GM13977 (cell line): ENCODE data around the gene DIAPH1.

Source experiments
- DNase-seq: peaks from one replicate; pipeline ENCODE4 v3.0.0; 2012; ENCODE audit warnings: low spot score
- CTCF ChIP-seq: IDR thresholded peaks from 2 replicates; pipeline ENCODE4 v1.5.1; 2012; ENCODE audit warnings: mild to moderate bottlenecking, control low read depth; ENCODE audit not compliant: insufficient read depth; ENCODE audit errors: extremely low read depth, missing control alignments
- in situ Hi-C: fragments of 300-500 bp; cut with MboI; formaldehyde crosslinking; loops from one replicate; pipeline ENCODE4 v1.12.0; 2022; ENCODE audit warnings: low sequenced_read_pairs, low pct_unique_long_range_greater_than_20kb, mixed read lengths, inconsistent platforms; ENCODE audit not compliant: unreplicated experiment

Gene DIAPH1

GRCh38 chr5:141605523-141606277, 13.1 kb downstream of the DIAPH1 start:
- TF ChIP-seq CTCF: no peak
- in situ Hi-C loops: no loop called here
- peak; percentile 55 for DNase-seq

- no peak for DNase-seq
- in situ Hi-C loops: no loop called here
- TF ChIP-seq CTCF: no peak
Measured at GRCh38 chr5:141603923-141604717, 14.7 kb downstream of the DIAPH1 start.

GRCh38 chr5:141602606-141603005, 16.2 kb downstream of the DIAPH1 start:
- TF ChIP-seq CTCF: no peak
- in situ Hi-C loops: no loop called here
- no peak for DNase-seq

GRCh38 chr5:141598391-141599345, 20.1 kb downstream of the DIAPH1 start:
- no peak for DNase-seq
- in situ Hi-C loops: no loop called here
- no peak for TF ChIP-seq CTCF

GRCh38 chr5:141597814-141598213, 21.0 kb downstream of the DIAPH1 start:
- TF ChIP-seq CTCF: no peak
- in situ Hi-C loops: no loop called here
- no peak for DNase-seq

- in situ Hi-C loops: no loop called here
- DNase-seq: no peak
- TF ChIP-seq CTCF: no peak
Measured at GRCh38 chr5:141597394-141597793, 21.4 kb downstream of the DIAPH1 start.
